Measurements from ENCODE around the gene TNS4. TPM values are rescaled to one million over a fixed set of nuclear protein-coding genes. Genes with fewer than 3 reads are reported as not detected.

TNS4 gene
- total RNA-seq, 1 experiment from 2014 or later = 522 TPM

- peaks cover 4% of the 10 kb centered on the region for H3K36me3 Mint-ChIP-seq (ENCODE audit: insufficient read depth, unreplicated experiment)
- POLR2A ChIA-PET = interaction anchor here (0.6 kb wide), 1 partner anchor 403 kb away, joined by 3 read pairs; no protein-coding TSS in a partner anchor
- peak; percentile 52 for DNase-seq (ENCODE audit: unreplicated experiment)
- BruUV-seq (replicated peaks) = no TSS peak
- peaks cover 30% of the 10 kb centered on the region for H3K4me1 Mint-ChIP-seq (ENCODE audit: insufficient read depth, unreplicated experiment)
- peak overlapping the region; percentile 42 for H3K27ac Mint-ChIP-seq (ENCODE audit: low read depth, unreplicated experiment)
- intact Hi-C loops (cut with micrococcal nuclease) = no loop called here
- no peak for TF ChIP-seq CTCF (IDR thresholded peaks at IDR 0.05; ENCODE audit: unreplicated experiment)
- H3K27me3 Mint-ChIP-seq (ENCODE audit: insufficient read depth, unreplicated experiment) = peaks cover 20% of the 10 kb centered on the region
- H3K9me3 Mint-ChIP-seq (ENCODE audit: unreplicated experiment) = no peaks in the 10 kb centered on the region
- CTCF ChIA-PET = interaction anchor here (0.6 to 0.7 kb wide), 2 partner anchors 11 to 767 kb away, joined by 3 to 5 read pairs; no protein-coding TSS in a partner anchor
- H3K4me3 Mint-ChIP-seq (ENCODE audit: unreplicated experiment) = no peak overlapping the region
Observed at GRCh38 chr17:40452921-40453378, 48.5 kb downstream of the TNS4 start.

DNA sequence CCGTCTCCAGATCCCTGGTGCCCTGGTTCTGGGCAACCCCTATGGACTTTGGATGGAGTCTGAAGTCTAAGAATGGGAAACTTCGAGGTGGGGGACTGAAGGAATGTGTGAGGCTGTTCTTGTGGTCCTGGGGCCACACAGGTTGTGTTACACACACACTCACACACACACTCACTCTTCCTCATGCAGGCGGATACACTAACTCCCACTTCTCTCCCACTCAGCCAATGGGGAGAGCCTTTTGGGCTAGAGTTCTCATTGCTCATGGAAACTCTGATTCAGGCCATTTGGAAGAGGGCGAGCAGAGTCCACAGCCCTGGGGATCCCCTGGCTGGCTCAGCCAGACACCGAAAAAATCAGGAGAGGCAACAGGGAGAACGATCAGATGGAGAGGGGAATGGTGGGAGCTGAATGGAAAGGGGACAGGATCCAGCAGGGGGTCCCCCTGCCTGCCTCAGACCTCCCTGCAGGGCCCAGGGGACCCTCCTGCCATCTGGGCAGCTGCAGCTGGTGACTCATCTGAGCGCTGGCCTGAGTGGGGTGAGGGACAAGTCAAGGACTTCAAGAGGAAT is 49.1 kb downstream of the TNS4 start:
- ChIA-PET CTCF (interaction anchor here (0.6 to 1.1 kb wide), 5 partner anchors 10 to 768 kb away, joined by 3 to 5 read pairs (median 3); no protein-coding TSS in a partner anchor), POLR2A (interaction anchor here (0.6 to 6.7 kb wide), 5 partner anchors 13 to 404 kb away, joined by 3 to 40 read pairs (median 3); no protein-coding TSS in a partner anchor)
- no peak for TF ChIP-seq CTCF (IDR thresholded peaks at IDR 0.05; ENCODE audit: unreplicated experiment)
- H3K4me3 Mint-ChIP-seq (ENCODE audit: unreplicated experiment) = no peak overlapping the region
- peaks cover 26% of the 10 kb centered on the region for H3K27me3 Mint-ChIP-seq (ENCODE audit: insufficient read depth, unreplicated experiment)
- intact Hi-C loops (cut with micrococcal nuclease) = no loop called here
- H3K4me1 Mint-ChIP-seq (ENCODE audit: insufficient read depth, unreplicated experiment) = peaks cover 27% of the 10 kb centered on the region
- no peak for DNase-seq (ENCODE audit: unreplicated experiment)
- no TSS peak for BruUV-seq (replicated peaks)
- no peaks in the 10 kb centered on the region for H3K36me3 Mint-ChIP-seq (ENCODE audit: insufficient read depth, unreplicated experiment)
- no peaks in the 10 kb centered on the region for H3K9me3 Mint-ChIP-seq (ENCODE audit: unreplicated experiment)
- no peak overlapping the region for H3K27ac Mint-ChIP-seq (ENCODE audit: low read depth, unreplicated experiment)

DNA sequence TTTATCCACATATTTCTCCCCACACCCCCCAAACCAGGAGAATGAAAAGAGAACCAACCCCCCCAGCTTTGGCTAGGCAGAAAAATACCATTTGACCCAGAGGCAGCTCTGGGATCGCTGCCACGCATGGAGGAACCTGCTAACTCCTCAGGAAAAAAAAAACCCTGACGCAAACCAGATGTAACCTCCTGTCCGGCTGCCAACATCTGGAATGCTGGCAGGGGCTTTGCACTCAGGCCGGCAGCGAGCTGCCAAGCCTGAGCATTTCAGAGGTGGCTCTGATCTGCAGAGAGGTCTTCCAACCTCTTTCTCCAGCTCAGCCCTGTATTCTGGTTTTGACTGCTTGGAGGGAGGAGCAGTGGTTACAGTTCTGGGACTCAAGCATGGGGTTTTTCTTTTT is 50.0 kb downstream of the TNS4 start:
- intact Hi-C loops (cut with micrococcal nuclease) = no loop called here
- CTCF ChIA-PET = interaction anchor here (0.6 to 1.1 kb wide), 4 partner anchors 9 to 97 kb away, joined by 3 to 9 read pairs (median 3); no protein-coding TSS in a partner anchor
- TF ChIP-seq CTCF (IDR thresholded peaks at IDR 0.05; ENCODE audit: unreplicated experiment) = no peak
- H3K4me1 Mint-ChIP-seq (ENCODE audit: insufficient read depth, unreplicated experiment) = peaks cover 27% of the 10 kb centered on the region
- no peak overlapping the region for H3K4me3 Mint-ChIP-seq (ENCODE audit: unreplicated experiment)
- peaks cover 29% of the 10 kb centered on the region for H3K27me3 Mint-ChIP-seq (ENCODE audit: insufficient read depth, unreplicated experiment)
- POLR2A ChIA-PET = interaction anchor here (0.7 to 6.7 kb wide), 4 partner anchors 10 to 168 kb away, joined by 3 to 40 read pairs (median 4); no protein-coding TSS in a partner anchor
- no peaks in the 10 kb centered on the region for H3K36me3 Mint-ChIP-seq (ENCODE audit: insufficient read depth, unreplicated experiment)
- no peak for DNase-seq (ENCODE audit: unreplicated experiment)
- no TSS peak for BruUV-seq (replicated peaks)
- no peaks in the 10 kb centered on the region for H3K9me3 Mint-ChIP-seq (ENCODE audit: unreplicated experiment)
- H3K27ac Mint-ChIP-seq (ENCODE audit: low read depth, unreplicated experiment) = peak overlapping the region; percentile 31

GRCh38 chr17:40450175-40450574 is 51.2 kb downstream of the TNS4 start:
- peaks cover 21% of the 10 kb centered on the region for H3K27me3 Mint-ChIP-seq (ENCODE audit: insufficient read depth, unreplicated experiment)
- no peaks in the 10 kb centered on the region for H3K9me3 Mint-ChIP-seq (ENCODE audit: unreplicated experiment)
- peaks cover 29% of the 10 kb centered on the region for H3K4me1 Mint-ChIP-seq (ENCODE audit: insufficient read depth, unreplicated experiment)
- POLR2A ChIA-PET = interaction anchor here (0.6 to 6.7 kb wide), 4 partner anchors 21 to 100 kb away, joined by 3 to 40 read pairs (median 4); no protein-coding TSS in a partner anchor
- no peak overlapping the region for H3K4me3 Mint-ChIP-seq (ENCODE audit: unreplicated experiment)
- peak; percentile 65 for DNase-seq (ENCODE audit: unreplicated experiment)
- TF ChIP-seq CTCF (IDR thresholded peaks at IDR 0.05; ENCODE audit: unreplicated experiment) = peak; percentile 40
- CTCF ChIA-PET = interaction anchor here (0.5 to 2.4 kb wide), 15 partner anchors 9 to 890 kb away, joined by 3 to 21 read pairs (median 4); no protein-coding TSS in a partner anchor
- H3K27ac Mint-ChIP-seq (ENCODE audit: low read depth, unreplicated experiment) = no peak overlapping the region
- no TSS peak for BruUV-seq (replicated peaks)
- intact Hi-C loops (cut with micrococcal nuclease) = no loop called here
- H3K36me3 Mint-ChIP-seq (ENCODE audit: insufficient read depth, unreplicated experiment) = no peaks in the 10 kb centered on the region
